Activated CD8-positive, alpha-beta memory T cell treated with anti-CD3 and anti-CD28 coated beads, Interleukin-2, amount 50 U/mL, for 4 hours (primary cell): ENCODE measurements around the gene SEC14L3.

ENCODE experiments used
- DNase-seq: peaks from one replicate; pipeline ENCODE4 v3.0.0-alpha.2; 2020

Gene SEC14L3

GRCh38 chr22:30441088-30441487 lies 30.7 kb downstream of the SEC14L3 start:
- no peak for DNase-seq

GRCh38 chr22:30439836-30440235 lies 32.0 kb downstream of the SEC14L3 start:
- DNase-seq = no peak

DNA sequence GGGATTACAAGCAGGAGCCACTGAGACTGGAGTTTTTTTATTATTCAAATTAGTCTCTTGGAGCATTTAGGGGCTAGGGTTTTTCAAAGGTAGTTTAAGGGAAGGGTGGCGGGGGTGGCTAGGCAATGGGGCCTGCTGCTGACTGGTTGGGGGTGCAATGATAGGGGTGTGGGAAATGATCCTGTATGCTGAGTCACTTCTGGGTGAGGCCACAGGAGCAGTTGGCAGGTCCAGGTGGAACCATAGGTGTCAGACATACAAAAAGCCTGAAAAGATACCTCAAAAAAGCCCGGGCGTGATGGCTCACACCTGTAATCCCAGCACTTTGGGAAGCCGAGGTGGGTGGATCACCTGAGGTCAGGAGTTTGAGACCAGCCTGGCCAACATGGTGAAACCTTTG lies 32.6 kb downstream of the SEC14L3 start:
- no peak for DNase-seq

DNA sequence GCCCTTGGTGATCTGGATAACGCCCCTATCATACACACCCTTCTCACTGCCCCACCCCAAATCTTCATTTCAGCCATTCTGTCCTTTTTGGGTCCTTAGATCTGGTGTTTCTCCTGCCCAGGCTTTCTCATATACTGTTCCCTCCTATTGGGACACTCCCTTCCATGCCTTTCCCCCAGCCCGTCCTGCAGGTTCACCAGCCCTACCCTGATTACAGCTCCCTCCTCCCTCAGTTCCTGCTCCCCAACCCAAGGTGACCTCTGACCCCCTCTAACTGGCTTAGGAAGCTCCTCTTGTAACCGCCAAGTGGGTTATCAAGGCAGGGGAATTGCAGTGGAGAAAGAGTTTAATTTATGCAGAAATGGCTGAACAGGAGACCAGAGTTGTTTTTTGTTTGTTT lies 33.3 kb downstream of the SEC14L3 start:
- DNase-seq = no peak

GRCh38 chr22:30436196-30436595 lies 35.6 kb downstream of the SEC14L3 start:
- DNase-seq = no peak

GRCh38 chr22:30435674-30436126 lies 36.1 kb downstream of the SEC14L3 start:
- DNase-seq = peak; percentile 75

GRCh38 chr22:30434843-30435242 lies 37.0 kb downstream of the SEC14L3 start:
- no peak for DNase-seq

GRCh38 chr22:30433773-30434172 lies 38.0 kb downstream of the SEC14L3 start:
- DNase-seq = no peak

DNA sequence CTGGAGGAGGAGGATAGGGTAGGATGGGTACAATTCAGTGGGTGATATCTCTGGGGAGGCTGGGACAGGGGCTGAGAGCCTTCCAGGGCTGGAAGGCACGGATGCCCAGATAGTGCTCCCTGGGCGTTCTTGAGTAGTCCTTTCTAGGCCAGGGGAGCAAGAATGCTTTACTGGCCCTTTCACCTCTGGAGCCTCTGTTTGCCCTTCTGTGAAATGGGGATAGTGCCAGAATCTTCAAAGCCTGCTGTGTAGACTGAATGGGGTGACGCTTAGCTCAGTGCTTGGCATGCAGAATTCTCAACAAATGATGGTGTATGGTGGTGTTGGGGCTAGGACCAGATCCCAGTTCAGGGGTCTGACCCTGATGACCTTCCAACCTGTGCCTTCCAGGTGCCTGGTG lies 38.6 kb downstream of the SEC14L3 start:
- DNase-seq = no peak

GRCh38 chr22:30432520-30432919 lies 39.3 kb downstream of the SEC14L3 start:
- DNase-seq = no peak

GRCh38 chr22:30432096-30432495 lies 39.7 kb downstream of the SEC14L3 start:
- no peak for DNase-seq

GRCh38 chr22:30430933-30431332 lies 40.9 kb downstream of the SEC14L3 start:
- DNase-seq = no peak

- DNase-seq = no peak
These were observed 41.9 kb downstream of the SEC14L3 start for GRCh38 chr22:30429887-30430286.

- DNase-seq = no peak
These were observed 43.9 kb downstream of the SEC14L3 start for GRCh38 chr22:30427871-30428270.

- peak; percentile 88 for DNase-seq
These were observed 45.1 kb downstream of the SEC14L3 start for GRCh38 chr22:30426388-30427353.

- peak; percentile 49 for DNase-seq
These were observed 46.0 kb downstream of the SEC14L3 start, which contains the start of gene MTFP1 for GRCh38 chr22:30425616-30426387. Gene MTFP1, plus strand, starts transcription at chr22:30425768. Its CDS starts 112 bp downstream, at chr22:30425880.

GRCh38 chr22:30425327-30425615 lies 46.5 kb downstream of the SEC14L3 start:
- DNase-seq = no peak

- DNase-seq = no peak
These were observed 47.1 kb downstream of the SEC14L3 start for GRCh38 chr22:30424534-30425326.

- peak; percentile 94 for DNase-seq
These were observed 47.8 kb downstream of the SEC14L3 start for GRCh38 chr22:30423959-30424533.

DNA sequence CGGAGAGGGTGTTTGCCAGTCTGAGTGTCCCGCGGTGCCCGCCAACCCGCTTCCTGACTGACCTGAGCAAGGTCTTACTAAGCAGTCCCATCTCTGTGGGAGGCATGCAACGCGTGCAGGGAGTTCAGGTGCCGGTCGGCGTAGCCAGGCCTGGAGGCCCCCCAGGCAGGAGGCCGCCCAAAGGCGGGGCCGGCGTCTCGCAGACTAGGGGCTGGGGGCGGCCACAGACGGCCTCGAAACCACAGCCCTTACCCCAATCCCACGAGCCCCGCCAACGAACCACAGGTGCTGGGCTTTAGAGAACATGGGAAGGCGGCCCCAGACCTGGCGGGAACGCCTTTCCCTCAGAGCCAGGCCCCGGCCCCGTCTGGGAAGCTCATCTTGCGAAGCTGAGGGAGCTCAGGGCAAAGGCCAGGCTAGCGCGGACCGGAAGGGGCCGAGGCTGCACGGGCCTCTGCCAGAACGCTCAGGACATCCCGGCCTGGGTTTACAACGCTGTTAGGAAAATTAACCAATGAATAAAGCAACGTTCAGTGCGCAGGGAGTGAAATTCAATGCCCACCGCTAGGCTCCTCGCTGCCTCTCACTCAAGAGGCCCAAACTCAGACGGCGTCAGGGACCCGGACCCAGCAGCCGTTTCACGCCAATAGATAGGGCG lies 48.4 kb downstream of the SEC14L3 start:
- DNase-seq = peak; percentile 45

GRCh38 chr22:30422481-30423300 lies 49.1 kb downstream of the SEC14L3 start:
- no peak for DNase-seq
